IPS-NIHi11 (cell line): Measurements from ENCODE around the gene ACVRL1.

Source experiments
- DNase-seq: peaks from one replicate; pipeline ENCODE4 v3.0.0; 2012; ENCODE audit warnings: mixed read lengths, low spot score

Gene ACVRL1

DNA sequence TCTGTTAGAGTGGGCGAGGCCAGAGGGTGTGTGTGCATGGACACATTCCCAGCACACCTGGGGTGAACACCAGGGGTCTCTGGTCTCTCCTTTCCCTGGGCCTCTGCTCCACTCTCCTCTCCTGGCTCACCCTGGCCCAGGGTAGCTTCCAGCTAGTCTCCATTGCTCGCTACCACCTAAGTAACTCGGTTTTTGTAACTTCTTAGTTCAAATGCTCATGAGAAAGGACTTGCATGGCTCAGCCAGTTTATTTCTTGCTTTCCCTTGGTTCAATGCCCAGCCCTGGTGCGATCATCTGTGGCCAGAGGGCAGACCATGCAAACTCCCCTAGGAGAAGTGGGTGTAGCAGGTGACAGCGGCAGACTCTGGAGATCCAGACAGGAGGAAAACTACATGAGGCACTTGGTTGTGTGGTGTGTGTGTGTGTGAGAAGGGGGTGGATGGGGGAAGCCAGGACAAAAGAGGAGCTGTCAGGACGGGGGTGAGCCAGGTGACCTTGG is 35.2 kb downstream of the ACVRL1 start:
- no peak for DNase-seq

DNA sequence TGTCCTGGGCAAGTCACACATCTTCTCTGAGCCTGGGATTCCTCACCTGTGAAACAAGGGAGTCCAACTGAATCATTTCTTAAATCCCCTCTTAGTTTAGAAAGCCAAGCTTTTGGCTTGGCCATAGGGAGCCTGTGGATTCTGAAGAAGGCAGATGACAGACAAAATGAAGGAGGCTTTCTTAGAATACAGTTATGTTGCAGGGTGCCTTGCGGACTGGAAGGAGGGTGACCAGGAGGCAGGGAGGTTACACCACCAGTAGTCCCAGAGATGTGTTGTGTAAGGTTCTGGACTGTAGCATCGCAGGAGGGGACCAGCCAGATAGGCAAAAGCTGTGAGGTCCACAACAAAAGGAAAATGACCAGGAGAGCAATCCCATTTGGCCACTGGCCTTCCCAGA is 36.0 kb downstream of the ACVRL1 start:
- no peak for DNase-seq

DNA sequence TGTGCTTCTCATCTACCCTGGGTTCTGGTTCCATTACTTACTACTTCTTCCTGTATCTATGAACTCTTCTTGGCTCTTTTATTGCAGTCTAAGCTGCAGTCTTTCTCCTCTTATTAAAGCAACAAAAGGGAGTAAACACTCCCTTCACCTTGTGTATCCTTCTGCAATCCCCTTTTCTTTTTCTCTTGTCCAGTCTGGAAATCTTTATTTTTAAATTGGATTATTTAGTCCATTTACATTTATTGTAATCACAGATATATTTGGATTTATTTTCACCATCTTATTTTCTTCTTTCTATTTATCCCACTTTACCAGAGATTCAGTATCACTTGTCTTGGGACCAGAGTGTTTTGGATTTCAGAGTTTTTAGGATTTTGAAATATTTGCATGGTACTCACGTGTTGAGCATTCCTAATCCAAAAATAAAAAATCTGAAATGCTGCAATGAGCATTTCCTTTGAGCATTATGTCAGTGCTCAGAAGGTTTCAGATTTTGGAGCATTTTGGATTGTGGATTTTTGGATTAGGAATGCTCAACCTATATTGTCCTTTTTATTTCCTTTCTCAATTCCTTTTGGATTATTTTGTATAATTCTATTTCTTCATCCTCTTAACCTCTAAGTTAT is 37.4 kb downstream of the ACVRL1 start:
- DNase-seq = no peak

DNA sequence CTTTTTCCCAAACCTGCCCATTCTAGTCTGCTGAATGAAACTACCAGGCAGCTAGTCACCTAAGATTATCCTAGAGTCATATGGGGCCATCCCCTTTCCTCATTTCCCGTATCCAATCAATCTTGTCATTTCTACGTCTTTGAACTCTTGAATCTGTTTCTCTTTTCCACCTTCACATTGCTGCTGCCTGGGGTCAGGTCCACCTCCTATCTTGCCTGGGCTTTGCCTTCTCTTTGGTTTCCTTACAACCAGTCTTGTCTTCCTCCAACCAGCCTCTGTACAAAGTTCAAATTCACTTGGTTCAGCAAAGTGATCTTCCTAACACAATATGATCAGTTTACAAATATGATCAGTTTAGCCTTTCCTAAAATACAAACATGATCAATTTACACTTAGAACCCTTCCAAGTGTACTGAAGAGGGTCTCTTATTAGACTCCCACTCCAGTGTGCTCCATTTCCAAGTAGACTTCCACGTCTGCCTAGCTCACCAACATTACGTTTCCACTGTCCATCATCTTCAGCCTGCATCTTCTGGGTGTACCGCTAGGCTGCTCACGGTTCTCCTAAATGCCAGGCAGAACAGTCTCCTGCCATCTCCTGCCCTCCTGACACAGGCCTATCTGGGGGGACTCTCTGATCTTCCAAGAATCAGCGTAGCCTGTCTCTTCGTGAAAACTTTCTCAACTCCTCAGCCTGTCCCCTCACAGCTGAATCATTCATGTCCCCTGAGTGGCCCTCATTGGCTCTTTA is 40.1 kb downstream of the ACVRL1 start:
- DNase-seq = no peak

DNA sequence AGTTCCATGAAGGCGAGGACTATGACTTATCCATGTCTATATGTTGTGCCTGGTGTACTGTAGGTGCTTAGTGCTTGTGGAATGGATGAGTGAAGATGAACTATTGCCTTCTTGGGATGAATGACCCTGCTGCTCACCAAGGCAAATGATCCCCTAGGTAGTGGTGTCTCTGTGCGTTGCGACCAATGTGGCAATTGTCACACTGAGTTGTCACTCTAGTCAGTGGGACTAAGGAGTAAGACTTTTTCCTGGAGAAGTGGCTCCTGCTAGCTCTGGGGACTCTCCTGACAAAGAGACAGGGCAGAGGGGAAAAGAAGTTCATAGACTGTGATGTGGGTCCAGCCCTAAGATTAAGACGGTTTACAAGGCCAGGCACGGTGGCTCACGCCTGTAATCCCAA is 40.8 kb downstream of the ACVRL1 start:
- no peak for DNase-seq

DNA sequence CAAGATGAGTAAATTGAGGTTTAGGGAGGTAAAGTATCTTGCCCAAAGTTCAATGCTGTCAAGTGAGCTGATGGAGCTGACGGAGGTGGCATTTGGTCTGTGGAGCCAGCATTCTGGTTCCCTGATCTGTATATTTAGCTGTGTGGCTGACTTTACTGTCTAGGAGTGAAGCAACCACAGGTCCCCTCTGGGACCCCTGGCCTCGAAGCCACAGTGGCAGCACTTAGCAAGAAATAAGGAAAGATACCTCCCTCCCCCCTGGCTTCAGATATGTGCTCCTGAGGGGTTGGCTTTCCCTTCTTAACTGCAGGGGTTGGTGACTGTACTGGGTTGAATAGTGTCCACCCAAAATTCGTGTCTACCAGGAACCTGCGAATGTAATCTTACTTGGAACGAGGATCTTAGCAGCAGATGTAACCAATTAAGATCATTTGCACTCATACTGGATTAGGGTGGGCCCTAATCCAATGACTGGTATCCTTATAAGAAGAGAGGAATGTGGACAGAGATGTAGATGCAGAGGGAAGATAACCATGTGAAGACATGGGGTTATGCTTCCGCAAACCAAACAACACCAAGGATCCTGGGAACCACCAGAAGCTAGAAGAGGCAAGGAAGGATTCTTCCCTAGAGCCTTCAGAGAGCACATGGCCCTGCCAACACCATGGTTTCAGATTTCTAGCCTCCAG is 42.2 kb downstream of the ACVRL1 start:
- DNase-seq = no peak

DNA sequence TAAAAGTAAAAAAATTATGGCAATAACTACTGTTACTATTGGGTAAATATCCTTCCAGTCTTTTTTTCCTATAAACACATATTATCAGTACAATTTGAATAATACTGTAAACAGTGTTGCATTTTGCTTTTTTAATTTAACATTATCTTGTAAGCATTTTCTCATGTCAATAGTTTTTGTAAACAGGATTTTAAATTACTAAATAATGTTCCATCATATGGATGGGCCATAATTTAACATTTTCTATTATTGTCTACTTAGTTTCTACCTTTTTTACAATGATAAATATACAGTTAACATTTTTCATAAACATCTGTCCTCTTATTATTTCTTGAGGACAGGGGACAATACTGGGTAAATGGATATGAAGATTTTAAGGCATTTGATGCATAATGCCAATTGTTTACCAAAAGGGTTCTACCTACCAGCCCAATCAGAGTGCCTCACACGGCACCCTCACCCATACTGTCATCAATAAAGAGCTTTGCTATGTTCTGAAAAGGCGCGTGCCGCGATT is 43.4 kb downstream of the ACVRL1 start:
- DNase-seq = no peak

DNA sequence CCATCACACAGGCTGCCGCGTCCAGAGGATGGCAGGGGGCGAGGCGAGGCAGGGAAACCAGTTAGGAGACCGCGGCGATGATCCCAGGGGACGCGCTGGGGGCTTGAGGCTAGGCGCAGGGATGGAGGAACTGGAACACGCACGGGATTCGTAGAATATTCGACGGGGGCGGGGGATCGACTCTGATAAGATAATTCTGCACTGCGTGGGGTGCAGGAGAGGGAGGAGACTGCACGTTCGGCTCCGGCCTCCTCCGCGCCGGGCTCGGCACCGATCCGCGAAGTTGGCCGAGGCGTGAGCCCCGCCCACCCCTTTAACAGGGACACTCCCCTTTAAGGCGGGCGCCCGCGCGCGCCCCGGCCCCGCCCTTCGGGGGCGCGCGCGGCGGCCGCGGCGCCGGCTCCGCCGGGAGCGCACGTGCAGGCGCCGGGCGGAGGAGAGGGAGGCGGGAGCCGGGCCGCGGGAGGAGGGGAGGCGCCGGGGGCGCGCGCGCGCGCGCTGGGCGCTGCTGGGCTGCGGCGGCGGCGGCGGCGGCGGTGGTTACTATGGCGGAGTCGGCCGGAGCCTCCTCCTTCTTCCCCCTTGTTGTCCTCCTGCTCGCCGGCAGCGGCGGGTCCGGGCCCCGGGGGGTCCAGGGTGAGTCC is 44.0 kb downstream of the ACVRL1 start, which contains the start of gene ACVR1B:
Gene ACVR1B, plus strand, starts transcription at position 501 of the 644 bp plus-strand sequence. Its CDS starts 45 bp downstream, at position 546.
- peak; percentile 96 for DNase-seq

DNA sequence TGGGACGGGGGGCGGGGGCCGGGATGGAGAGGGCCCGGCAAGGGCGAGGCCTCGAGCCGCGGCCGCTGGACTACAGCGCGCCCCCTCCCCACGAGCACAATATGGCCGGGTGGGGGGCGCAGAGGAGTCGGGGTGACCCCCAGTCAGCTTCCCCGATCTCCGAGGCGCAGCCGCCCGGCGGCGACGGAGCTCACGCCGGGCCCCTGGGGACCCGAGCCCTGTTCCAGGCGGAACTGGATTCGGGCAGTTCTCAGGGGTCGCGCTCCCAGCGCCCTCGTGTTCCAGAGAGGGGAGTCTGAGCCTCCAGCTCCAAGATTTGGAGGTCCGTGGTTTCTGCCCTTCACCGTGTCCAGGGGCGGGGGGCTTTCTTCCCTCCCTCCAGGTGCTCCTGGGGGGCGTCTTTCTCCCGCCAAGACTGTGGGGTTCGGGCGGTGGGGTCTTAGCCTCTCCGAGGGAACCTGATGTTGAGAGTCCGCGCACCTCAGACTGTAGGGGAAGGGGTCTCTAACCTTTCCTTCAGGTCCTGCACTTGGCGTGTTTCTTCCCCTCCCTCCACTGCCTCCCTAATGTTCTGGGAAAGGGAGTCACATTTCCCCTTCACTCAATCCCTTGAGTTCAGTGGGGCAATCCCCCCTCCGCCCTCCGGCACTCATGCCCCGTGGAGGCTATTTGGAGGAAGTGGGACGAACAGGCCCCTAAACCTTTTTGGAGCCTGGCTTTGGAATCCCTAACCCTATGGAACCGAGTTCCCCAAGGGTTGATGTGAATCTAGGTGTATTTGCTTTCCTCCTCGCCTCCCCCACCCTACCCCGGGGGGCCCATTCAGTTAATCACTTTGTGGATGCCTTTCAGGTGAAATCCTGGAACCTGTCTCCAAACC is 44.8 kb downstream of the ACVRL1 start:
- DNase-seq = peak; percentile 34

DNA sequence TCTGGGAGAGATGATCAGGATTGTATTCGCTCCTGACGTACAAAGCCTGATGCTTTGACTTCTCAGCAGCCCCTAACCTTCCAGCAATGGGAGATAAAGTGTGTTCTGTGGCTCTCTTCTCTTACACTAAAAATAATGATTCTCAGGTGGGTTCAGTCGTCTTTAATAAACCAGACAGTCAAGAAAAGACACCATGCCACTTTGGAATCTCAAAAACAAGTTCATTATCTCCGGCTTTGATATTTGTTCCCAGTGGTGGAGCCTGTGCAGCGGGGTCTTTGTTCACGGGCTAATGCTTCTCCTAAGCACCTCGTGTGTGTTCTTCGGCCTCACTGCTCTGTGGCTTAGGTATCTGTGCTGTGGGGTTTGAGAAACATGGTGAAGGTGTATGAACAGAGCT is 45.8 kb downstream of the ACVRL1 start:
- DNase-seq = no peak

DNA sequence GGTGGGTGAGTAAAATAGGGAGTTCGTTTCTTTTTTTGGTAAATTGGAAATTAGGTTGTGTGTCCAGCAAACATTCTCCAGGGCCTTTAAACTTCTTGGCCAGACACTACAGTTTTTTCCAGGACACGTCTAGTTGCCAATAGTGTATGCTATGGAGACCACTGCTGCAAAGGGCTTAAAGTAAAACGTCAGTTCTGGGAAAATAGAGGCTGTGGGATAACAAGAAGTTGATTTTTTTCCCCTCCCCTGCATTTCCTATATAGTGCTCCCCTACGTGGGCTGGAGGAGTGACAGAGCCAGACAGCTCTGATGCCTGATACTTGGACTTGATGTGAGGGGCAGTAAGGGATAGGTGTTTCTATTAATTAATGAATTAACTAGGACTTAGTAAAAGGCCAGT is 46.6 kb downstream of the ACVRL1 start:
- no peak for DNase-seq

DNA sequence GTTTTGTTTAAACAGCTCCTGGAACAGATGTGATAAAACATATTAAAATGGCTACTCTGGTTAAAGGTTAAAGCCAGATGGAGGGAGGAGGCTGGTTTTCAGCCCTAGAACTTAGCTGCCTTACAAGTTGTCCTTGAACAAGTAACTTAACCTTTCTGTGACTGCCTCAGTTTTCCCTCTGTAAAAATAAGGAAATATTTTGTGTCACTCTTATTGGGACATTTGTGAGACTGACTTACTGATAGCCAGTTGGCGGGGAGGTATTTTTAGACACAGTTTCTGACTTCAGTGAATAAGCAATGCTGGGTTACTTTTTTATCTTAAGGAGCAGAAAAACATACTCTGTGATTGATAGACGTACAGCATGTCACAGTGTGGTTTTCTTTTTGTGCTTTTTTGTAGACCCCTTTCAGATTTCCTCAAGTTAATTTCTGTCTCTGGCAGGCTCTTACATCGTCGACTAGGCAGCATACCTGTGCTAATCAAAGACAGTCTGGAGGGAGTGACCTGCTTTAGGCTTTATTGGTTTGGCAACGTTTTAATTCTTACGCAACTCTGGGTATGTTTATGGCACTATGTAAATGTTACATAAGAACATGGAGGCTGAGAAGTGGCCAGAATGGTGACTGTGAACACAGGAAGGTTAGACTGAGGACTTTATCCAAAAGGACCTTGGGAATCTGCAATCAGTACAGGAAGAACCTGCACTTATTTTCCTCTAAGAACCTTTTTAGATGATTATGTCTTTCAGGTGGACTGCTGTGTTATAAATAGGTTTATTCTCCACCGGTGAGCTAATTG is 47.5 kb downstream of the ACVRL1 start:
- no peak for DNase-seq

DNA sequence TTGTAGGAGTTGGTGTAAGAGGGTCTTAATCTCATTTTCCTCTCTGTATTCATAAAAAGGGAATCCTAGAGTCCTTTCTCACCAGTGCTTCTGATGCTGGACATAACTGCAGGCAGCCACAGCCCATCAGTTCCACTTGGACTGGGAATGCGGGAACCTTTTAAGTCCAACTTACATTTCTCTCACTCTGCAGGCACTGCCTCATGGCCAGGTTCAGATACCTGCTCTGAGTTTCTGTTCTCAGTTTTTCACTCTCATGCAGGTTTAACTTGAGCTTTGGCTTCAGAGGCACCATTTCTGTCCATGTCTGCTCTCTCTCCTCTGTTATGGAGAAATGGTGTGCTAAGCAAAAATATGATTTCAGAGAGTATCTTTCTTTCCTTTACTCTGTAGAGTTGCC is 48.4 kb downstream of the ACVRL1 start:
- no peak for DNase-seq

DNA sequence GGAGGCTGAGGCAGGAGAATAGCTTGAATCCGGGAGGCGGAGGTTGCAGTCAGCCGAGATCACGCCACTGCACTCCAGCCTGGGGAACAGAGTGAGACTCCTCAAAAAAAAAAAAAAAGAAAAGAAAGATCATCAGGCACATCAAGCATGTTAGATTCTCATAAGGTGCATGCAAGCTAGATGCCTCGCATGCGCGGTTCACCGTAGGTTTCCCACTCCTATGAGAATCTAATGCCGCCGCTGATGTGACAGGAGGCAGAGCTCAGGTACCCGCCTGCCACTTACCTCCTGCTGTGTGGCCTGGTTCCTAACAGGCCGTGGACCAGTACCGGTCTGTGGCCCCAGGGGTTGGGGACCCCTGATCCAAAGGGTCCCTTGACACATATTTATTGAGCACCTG is 51.2 kb downstream of the ACVRL1 start:
- no peak for DNase-seq

DNA sequence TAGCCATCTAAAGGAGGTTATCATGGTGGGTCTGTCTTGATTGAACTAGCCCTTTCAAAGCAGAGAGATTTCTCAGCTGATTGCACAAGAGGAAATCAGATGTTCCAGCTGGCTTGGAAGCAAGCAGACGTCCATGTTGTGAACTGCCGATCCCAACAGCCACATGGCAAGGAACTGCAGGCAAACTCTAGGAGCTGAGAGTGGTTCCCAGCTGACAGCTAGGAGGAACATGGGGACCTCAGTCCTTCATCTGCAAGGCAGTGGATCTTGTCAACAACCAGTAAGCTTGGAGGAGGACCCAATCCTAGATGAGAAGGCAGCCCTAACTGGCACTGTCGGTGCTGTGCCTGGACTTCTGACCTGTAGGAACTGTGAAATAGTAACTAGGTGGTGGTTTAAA is 51.9 kb downstream of the ACVRL1 start:
- DNase-seq = no peak

DNA sequence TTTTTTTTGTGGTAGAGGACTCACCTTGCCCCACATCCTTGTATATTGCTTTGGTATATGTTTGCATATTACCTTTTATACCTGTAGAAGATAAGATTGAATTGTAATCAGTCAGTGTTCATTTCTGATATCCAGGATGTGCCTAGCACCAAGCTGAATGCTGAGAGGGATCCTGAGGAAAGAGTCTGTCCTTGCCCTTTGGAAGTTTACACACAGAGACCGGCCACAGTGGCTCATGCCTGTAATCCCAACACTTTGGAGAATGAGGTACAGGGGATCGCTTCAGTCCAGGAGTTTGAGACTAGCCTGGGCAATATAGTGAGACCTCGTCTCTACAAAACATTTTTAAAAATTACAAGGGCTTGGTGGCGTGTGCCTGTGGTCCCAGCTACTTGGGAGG is 52.6 kb downstream of the ACVRL1 start:
- DNase-seq = no peak

DNA sequence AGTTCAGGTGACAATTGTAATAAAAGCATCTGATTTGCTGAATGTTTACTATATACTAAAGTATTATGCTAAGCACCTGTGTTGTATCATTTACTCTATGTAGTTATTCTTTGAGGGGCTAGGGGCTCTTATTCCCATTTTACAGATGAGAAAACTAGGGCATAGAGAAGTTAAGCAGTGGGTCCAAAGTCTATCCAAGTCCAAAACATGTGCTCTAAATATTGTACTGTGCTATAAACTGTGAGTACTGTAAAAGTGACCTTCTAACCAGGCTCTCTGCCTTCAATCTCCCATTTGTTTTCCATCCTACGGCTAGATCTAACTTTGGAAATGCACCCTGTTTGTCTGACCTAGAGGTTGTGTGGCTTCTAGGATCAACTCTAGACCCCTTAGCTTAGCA is 53.2 kb downstream of the ACVRL1 start:
- no peak for DNase-seq

DNA sequence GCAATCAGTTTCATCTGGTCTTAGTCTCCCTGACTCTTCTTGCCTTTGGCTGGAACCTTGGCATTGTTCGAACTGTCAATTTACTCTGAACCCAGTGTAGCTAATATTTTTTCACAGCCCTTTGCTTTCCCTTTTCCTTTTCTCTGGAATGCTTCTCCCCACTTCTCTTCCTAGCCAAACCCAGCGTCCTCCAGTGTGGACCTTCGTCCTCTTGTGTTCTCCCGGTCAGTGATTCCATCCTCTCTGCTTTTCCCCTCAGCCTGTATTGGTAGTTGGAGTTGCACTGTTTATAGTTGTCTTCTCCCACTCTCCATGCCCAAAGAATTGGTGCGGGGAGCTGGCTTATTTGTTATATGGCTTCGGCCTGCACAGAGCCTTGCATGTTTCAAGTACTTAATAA is 53.6 kb downstream of the ACVRL1 start:
- no peak for DNase-seq

DNA sequence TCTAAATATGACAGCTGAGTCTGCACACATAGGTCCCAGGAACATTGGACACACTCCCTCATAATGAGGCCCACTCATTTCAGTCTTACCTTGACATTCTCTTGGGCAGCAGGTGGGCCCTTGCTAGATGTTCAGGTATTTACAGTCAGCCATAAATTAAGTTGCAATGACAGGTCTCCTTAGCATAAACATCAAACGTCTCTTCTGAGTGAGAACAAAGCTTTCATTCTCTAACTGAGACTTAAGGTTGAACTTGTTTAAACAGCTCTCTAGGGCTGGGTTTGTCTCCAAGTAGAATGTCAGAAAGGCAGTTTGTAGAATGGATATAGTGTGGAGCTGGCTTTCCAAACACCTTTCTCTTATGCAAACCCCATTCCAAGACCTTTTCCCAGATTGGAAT is 54.5 kb downstream of the ACVRL1 start:
- DNase-seq = peak; percentile 46

DNA sequence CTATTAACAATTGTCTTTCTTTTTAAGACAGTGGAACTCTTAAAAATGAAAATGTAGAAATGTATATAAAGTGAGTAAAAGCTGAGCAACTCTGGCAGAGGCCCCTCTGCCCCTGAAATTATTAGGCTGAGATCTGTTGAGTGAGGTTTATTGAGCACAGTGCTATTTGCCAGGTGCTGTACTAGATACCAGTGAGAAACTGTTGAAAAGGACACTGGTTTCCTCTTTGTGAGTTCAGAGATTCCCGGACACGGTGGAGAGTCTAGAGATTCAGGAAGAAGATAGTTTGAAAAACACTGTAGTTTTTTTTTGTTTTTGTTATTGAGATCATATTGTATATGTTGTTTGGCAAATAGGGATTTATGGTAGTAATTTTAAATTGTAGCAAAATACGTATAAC is 55.4 kb downstream of the ACVRL1 start:
- DNase-seq = no peak
